SU-DHL-6 (cell line): ENCODE measurements around the gene ASB18.

Source experiments
- H2AFZ ChIP-seq: fragments of 200-600 bp; sonication (generic); 2 replicates; pipeline ENCODE4 v1.6.1; 2014; ENCODE audit warnings: low read depth, mild to moderate bottlenecking, moderate library complexity, mixed read lengths, antibody characterized with exemption, low read length; ENCODE audit not compliant: severe bottlenecking
- H3F3A ChIP-seq: fragments of 200-600 bp; shearing (Covaris generic); 2 replicates; pipeline ENCODE4 v1.6.0; 2016; ENCODE audit warnings: antibody characterized with exemption, mild to moderate bottlenecking; ENCODE audit not compliant: insufficient read depth
- H3K27ac ChIP-seq: fragments of 200-600 bp; sonication (generic); 2 replicates; pipeline ENCODE4 v1.5.1; 2016; ENCODE audit warnings: low read depth, mild to moderate bottlenecking, low read length, moderate library complexity, mixed read lengths
- H3K27me3 ChIP-seq: fragments of 200-600 bp; sonication (generic), shearing (Covaris generic); 2 replicates; pipeline ENCODE4 v1.6.0; 2014; ENCODE audit warnings: mild to moderate bottlenecking, low read length
- H3K36me3 ChIP-seq: fragments of 200-600 bp; sonication (generic); 2 replicates; pipeline ENCODE4 v1.6.1; 2014; ENCODE audit warnings: mild to moderate bottlenecking, low read length, mixed read lengths
- H3K4me2 ChIP-seq: fragments of 300-600, 200-600 bp; shearing (Covaris generic), sonication (generic); 2 replicates; pipeline ENCODE4 v1.6.0; 2014; ENCODE audit warnings: low read length, low read depth, mild to moderate bottlenecking; ENCODE audit not compliant: poor library complexity, severe bottlenecking
- H3K4me3 ChIP-seq: fragments of 200-600 bp; sonication (generic); 2 replicates; pipeline ENCODE4 v1.5.1; 2014; ENCODE audit warnings: antibody characterized with exemption, low read length, mild to moderate bottlenecking, mixed read lengths; ENCODE audit not compliant: insufficient read depth, poor library complexity, severe bottlenecking
- H3K79me2 ChIP-seq: fragments of 200-600 bp; sonication (generic); 2 replicates; pipeline ENCODE4 v1.6.1; 2014; ENCODE audit warnings: mild to moderate bottlenecking, low read length, moderate library complexity; ENCODE audit not compliant: insufficient read depth
- H3K9ac ChIP-seq: fragments of 200-600 bp; sonication (generic); 2 replicates; pipeline ENCODE4 v1.7.0; 2014; ENCODE audit warnings: mild to moderate bottlenecking, low read length
- H3K9me2 ChIP-seq: fragments of 200-600 bp; sonication (generic); replicated peaks from 2 replicates; pipeline ENCODE4 v1.6.1; 2014; ENCODE audit warnings: low read length; ENCODE audit not compliant: insufficient read depth
- H3K9me3 ChIP-seq: fragments of 200-600 bp; sonication (generic); 2 replicates; pipeline ENCODE4 v1.6.1; 2014; ENCODE audit warnings: low read length, mixed read lengths; ENCODE audit not compliant: insufficient read depth
- H4K20me1 ChIP-seq: fragments of 200-600 bp; sonication (generic); 2 replicates; pipeline ENCODE4 v1.6.1; 2014; ENCODE audit warnings: low read depth, mild to moderate bottlenecking, antibody characterized with exemption, low read length, moderate library complexity, mixed read lengths
- CTCF ChIP-seq: fragments of 200-600 bp; sonication (generic); IDR thresholded peaks from one replicate; pipeline ENCODE4 v1.5.1; 2017; ENCODE audit warnings: antibody characterized with exemption, mild to moderate bottlenecking, low read length, moderate library complexity; ENCODE audit not compliant: insufficient read depth, poor library complexity, severe bottlenecking
- EZH2phosphoT487 ChIP-seq: fragments of 200-600 bp; sonication (generic), shearing (Covaris generic); conservative IDR thresholded peaks from 2 replicates; pipeline ENCODE4 v1.6.1; 2018; ENCODE audit warnings: mild to moderate bottlenecking, antibody characterized with exemption, low read length, moderate library complexity, mixed read lengths

ASB18 gene

GRCh38 chr2:236302555-236302954 lies 38.3 kb upstream of the ASB18 start:
- H3K9me2 ChIP-seq, result no peaks in the 10 kb centered on the region
- no peak for TF ChIP-seq CTCF
- no peak for TF ChIP-seq EZH2phosphoT487
- H4K20me1 ChIP-seq, result no peaks in the 10 kb centered on the region

GRCh38 chr2:236298924-236299475 lies 34.8 kb upstream of the ASB18 start:
- no peak overlapping the region for H3K9ac ChIP-seq
- no peaks in the 10 kb centered on the region for H3K36me3 ChIP-seq
- H2AFZ ChIP-seq, result no peak overlapping the region
- H3K4me2 ChIP-seq, result no peak overlapping the region
- no peaks in the 10 kb centered on the region for H3F3A ChIP-seq
- H3K27me3 ChIP-seq, result no peaks in the 10 kb centered on the region
- H3K79me2 ChIP-seq, result no peaks in the 10 kb centered on the region
- H3K4me3 ChIP-seq, result no peak overlapping the region
- H4K20me1 ChIP-seq, result no peaks in the 10 kb centered on the region
- H3K9me2 ChIP-seq, result no peaks in the 10 kb centered on the region
- H3K27ac ChIP-seq, result no peak overlapping the region
- TF ChIP-seq CTCF, result no peak
- no peak for TF ChIP-seq EZH2phosphoT487
- no peaks in the 10 kb centered on the region for H3K9me3 ChIP-seq

More at GRCh38 chr2:236302555-236302954, 38.3 kb upstream of the ASB18 start:
- Histone ChIP-seq H3K4me2 (no peak overlapping the region), H3F3A (no peaks in the 10 kb centered on the region), H3K9ac (no peak overlapping the region), H3K27ac (no peak overlapping the region), H2AFZ (no peak overlapping the region), H3K9me3 (no peaks in the 10 kb centered on the region), H3K36me3 (no peaks in the 10 kb centered on the region), H3K27me3 (no peaks in the 10 kb centered on the region), H3K4me3 (no peak overlapping the region), H3K79me2 (no peaks in the 10 kb centered on the region)

GRCh38 chr2:236295481-236295880 lies 31.3 kb upstream of the ASB18 start:
- Histone ChIP-seq H2AFZ (no peak overlapping the region), H4K20me1 (no peaks in the 10 kb centered on the region), H3F3A (no peaks in the 10 kb centered on the region), H3K4me3 (no peak overlapping the region), H3K9me2 (no peaks in the 10 kb centered on the region), H3K9ac (no peak overlapping the region), H3K79me2 (no peaks in the 10 kb centered on the region), H3K27me3 (no peaks in the 10 kb centered on the region), H3K9me3 (no peaks in the 10 kb centered on the region), H3K4me2 (no peak overlapping the region), H3K36me3 (no peaks in the 10 kb centered on the region), H3K27ac (no peak overlapping the region)
- no peak for TF ChIP-seq EZH2phosphoT487
- TF ChIP-seq CTCF, result no peak
